ENCODE results near the gene LRRC56. TPM values are rescaled to one million over a fixed set of nuclear protein-coding genes. Genes with fewer than 3 reads are reported as not detected.
A peak's percentile ranks its signal among the peaks of the same experiment; 100 is the strongest.

Gene LRRC56
- total and polyA plus RNA-seq, 2 donors (not counting 1 experiment from before 2014, with no cell fraction given), result 0.28 to 1.3 TPM

- no peak for TF ChIP-seq CTCF (conservative IDR thresholded peaks at IDR 0.05 in 1 of 2, IDR thresholded peaks at IDR 0.05 in 1 of 2; ENCODE audit: low read depth in 1 of 2, low read length in 2 of 2)
- TF ChIP-seq EZH2 (IDR thresholded peaks at IDR 0.05; ENCODE audit: low read length, missing control alignments), result no peak
Observed at GRCh38 chr11:532527-532985, 4.8 kb upstream of the LRRC56 start.

GRCh38 chr11:532986-533585 is 4.2 kb upstream of the LRRC56 start:
- H3K36me3 ChIP-seq (ENCODE audit: control insufficient read depth, insufficient read depth, low read length), result peaks cover 15% of the 10 kb centered on the region
- no peak overlapping the region for H3K27ac ChIP-seq (ENCODE audit: insufficient read depth, low read length)
- no peak for DNase-seq (ENCODE audit: low read depth in 2 of 2)
- no peaks in the 10 kb centered on the region for H3K27me3 ChIP-seq (ENCODE audit: control insufficient read depth, insufficient read depth, low read length)
- H3K9me3 ChIP-seq (ENCODE audit: control insufficient read depth, insufficient read depth, low read depth, low read length), result no peaks in the 10 kb centered on the region
- no peaks in the 10 kb centered on the region for H3K4me1 ChIP-seq (ENCODE audit: control insufficient read depth, extremely low read depth, insufficient read depth, low read length)
- H3K9ac ChIP-seq (ENCODE audit: insufficient read depth, low read length), result no peak overlapping the region
- no peak overlapping the region for H3K4me3 ChIP-seq (replicated peaks in 1 of 4; ENCODE audit: control extremely low read depth in 1 of 4, insufficient read depth in 1 of 4, low read depth in 3 of 4, low read length in 4 of 4)
- TF ChIP-seq CTCF (conservative IDR thresholded peaks at IDR 0.05 in 1 of 2, IDR thresholded peaks at IDR 0.05 in 1 of 2; ENCODE audit: low read depth in 1 of 2, low read length in 2 of 2), result no peak
- TF ChIP-seq EZH2 (IDR thresholded peaks at IDR 0.05; ENCODE audit: low read length, missing control alignments), result no peak
- no peak overlapping the region for H2AFZ ChIP-seq (ENCODE audit: low read length)
- H3K4me2 ChIP-seq (ENCODE audit: extremely low read depth, insufficient read depth, low read length), result no peak overlapping the region
- no peaks in the 10 kb centered on the region for H4K20me1 ChIP-seq (ENCODE audit: control insufficient read depth, extremely low read depth, insufficient read depth, low read length)
- H3K79me2 ChIP-seq (ENCODE audit: control insufficient read depth, insufficient read depth, low read length), result peaks cover 12% of the 10 kb centered on the region

More at GRCh38 chr11:532527-532985, 4.8 kb upstream of the LRRC56 start:
- no peaks in the 10 kb centered on the region for H3K9me3 ChIP-seq (ENCODE audit: control insufficient read depth, insufficient read depth, low read depth, low read length)
- H4K20me1 ChIP-seq (ENCODE audit: control insufficient read depth, extremely low read depth, insufficient read depth, low read length), result no peaks in the 10 kb centered on the region
- H3K4me1 ChIP-seq (ENCODE audit: control insufficient read depth, extremely low read depth, insufficient read depth, low read length), result no peaks in the 10 kb centered on the region
- no peak for DNase-seq (ENCODE audit: low read depth in 2 of 2)
- no peak overlapping the region for H3K4me2 ChIP-seq (ENCODE audit: extremely low read depth, insufficient read depth, low read length)
- peaks cover 12% of the 10 kb centered on the region for H3K79me2 ChIP-seq (ENCODE audit: control insufficient read depth, insufficient read depth, low read length)
- no peak overlapping the region for H3K9ac ChIP-seq (ENCODE audit: insufficient read depth, low read length)
- no peaks in the 10 kb centered on the region for H3K27me3 ChIP-seq (ENCODE audit: control insufficient read depth, insufficient read depth, low read length)
- peaks cover 15% of the 10 kb centered on the region for H3K36me3 ChIP-seq (ENCODE audit: control insufficient read depth, insufficient read depth, low read length)
- no peak overlapping the region for H2AFZ ChIP-seq (ENCODE audit: low read length)
- H3K27ac ChIP-seq (ENCODE audit: insufficient read depth, low read length), result no peak overlapping the region
- no peak overlapping the region for H3K4me3 ChIP-seq (replicated peaks in 1 of 4; ENCODE audit: control extremely low read depth in 1 of 4, insufficient read depth in 1 of 4, low read depth in 3 of 4, low read length in 4 of 4)

GRCh38 chr11:533586-534395 is 3.5 kb upstream of the LRRC56 start:
- peak overlapping the region; percentile 63 to 89 (median 82) for H3K4me3 ChIP-seq (replicated peaks in 1 of 4; ENCODE audit: control extremely low read depth in 1 of 4, insufficient read depth in 1 of 4, low read depth in 3 of 4, low read length in 4 of 4)
- H3K9me3 ChIP-seq (ENCODE audit: control insufficient read depth, insufficient read depth, low read depth, low read length), result no peaks in the 10 kb centered on the region
- peaks cover 15% of the 10 kb centered on the region for H3K36me3 ChIP-seq (ENCODE audit: control insufficient read depth, insufficient read depth, low read length)
- peak overlapping the region; percentile 94 for H3K4me2 ChIP-seq (ENCODE audit: extremely low read depth, insufficient read depth, low read length)
- TF ChIP-seq CTCF (conservative IDR thresholded peaks at IDR 0.05 in 1 of 2, IDR thresholded peaks at IDR 0.05 in 1 of 2; ENCODE audit: low read depth in 1 of 2, low read length in 2 of 2) (no peak), EZH2 (IDR thresholded peaks at IDR 0.05; ENCODE audit: low read length, missing control alignments) (no peak)
- H3K79me2 ChIP-seq (ENCODE audit: control insufficient read depth, insufficient read depth, low read length), result peaks cover 12% of the 10 kb centered on the region
- H2AFZ ChIP-seq (ENCODE audit: low read length), result no peak overlapping the region
- H3K27me3 ChIP-seq (ENCODE audit: control insufficient read depth, insufficient read depth, low read length), result no peaks in the 10 kb centered on the region
- H3K9ac ChIP-seq (ENCODE audit: insufficient read depth, low read length), result peak overlapping the region; percentile 69
- H3K4me1 ChIP-seq (ENCODE audit: control insufficient read depth, extremely low read depth, insufficient read depth, low read length), result no peaks in the 10 kb centered on the region
- no peaks in the 10 kb centered on the region for H4K20me1 ChIP-seq (ENCODE audit: control insufficient read depth, extremely low read depth, insufficient read depth, low read length)
- DNase-seq (ENCODE audit: low read depth in 2 of 2), result no peak
- H3K27ac ChIP-seq (ENCODE audit: insufficient read depth, low read length), result no peak overlapping the region

Measured in fibroblast of lung (primary cell).